ENCODE data around the gene TEX13B.
"Not testable (repeated sequence)": the region's sequence is repeated elsewhere in the genome, so short reads cannot be mapped to it uniquely, and the experiment has no call there.

The TEX13B gene, protein sequence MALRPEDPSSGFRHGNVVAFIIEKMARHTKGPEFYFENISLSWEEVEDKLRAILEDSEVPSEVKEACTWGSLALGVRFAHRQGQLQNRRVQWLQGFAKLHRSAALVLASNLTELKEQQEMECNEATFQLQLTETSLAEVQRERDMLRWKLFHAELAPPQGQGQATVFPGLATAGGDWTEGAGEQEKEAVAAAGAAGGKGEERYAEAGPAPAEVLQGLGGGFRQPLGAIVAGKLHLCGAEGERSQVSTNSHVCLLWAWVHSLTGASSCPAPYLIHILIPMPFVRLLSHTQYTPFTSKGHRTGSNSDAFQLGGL

DNA sequence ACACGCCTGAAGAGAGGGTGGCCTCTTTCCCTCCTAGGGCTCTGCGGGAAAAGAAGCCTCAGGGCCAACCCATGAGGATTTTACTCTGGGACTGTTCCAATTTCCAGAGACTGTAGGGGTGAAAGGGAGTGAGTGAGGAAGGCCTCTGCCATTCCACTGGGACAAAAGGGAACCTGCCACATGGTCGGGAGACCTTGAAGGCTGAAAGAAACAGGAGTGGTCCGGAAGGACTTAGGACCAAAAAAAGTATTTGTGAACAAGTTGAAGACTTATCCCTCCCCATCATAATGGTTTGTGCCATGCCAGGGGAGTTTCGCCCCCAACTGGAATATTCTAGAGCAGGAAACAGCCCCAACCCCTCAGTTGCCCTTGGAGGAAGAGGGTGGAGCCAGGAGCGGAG lies at the start of gene TEX13B:
TSS of gene TEX13B (minus strand) at position 15 of the 400 bp plus-strand sequence. CDS start 243 bp downstream, outside the sequence.
- no peak for DNase-seq (ENCODE audit: low read depth, low spot score)

DNA sequence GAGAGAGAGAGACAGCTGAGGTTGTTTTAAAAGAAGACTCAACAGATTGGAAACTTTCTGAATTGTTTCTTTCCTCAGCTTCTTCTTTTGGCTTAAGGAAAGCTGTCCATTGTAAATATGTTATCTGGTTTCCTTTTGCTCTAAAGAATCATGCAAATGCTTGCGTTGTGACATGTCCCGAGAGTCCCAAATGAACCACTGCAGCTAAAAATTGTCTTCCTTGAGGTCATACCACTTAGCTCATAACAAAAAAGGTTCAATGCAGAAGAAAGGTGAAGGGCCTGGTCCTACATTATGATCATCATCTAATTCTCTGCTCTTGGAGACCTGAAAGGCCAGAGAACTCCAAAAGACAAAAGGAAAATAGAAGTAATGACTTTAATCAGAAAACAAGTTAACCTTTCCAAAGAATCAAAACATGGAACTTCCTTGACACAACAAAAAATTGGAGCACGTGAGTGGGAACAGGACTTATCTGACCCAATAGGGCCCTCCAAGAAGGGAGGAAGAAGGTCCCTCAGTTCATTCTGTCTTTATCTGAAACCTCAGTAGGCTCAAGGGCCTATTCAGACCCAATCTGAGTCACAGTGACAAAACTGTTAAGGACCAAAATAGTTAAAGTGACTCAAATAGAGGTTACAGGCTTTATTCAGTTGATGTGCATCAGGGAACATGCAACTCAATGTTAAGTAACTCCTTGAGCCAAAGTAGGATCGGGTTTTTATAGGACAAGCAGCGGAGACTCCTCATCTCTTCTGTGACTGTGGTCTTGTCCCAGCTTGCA lies 48.0 kb upstream of the TEX13B start:
- DNase-seq (ENCODE audit: low read depth, low spot score): no peak

DNA sequence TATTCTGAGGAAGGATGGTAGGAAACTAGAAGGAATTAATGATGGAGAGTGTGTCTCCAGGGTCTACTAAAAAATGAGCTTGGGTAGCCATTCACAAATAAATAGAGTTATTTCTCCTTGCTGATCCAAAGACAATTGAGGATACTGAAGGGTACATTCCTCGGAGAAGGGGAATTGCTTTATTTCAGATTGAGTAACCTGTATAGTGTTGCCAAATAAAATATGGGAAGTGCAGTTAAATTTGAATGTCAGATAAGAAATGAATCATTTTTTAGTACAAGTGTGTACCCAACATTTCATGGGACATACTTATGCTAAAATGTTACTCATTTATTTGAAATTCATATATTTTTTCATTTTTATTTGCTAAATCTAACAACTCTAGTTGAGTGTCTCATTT lies 46.7 kb upstream of the TEX13B start:
- no peak for DNase-seq (ENCODE audit: low read depth, low spot score)

DNA sequence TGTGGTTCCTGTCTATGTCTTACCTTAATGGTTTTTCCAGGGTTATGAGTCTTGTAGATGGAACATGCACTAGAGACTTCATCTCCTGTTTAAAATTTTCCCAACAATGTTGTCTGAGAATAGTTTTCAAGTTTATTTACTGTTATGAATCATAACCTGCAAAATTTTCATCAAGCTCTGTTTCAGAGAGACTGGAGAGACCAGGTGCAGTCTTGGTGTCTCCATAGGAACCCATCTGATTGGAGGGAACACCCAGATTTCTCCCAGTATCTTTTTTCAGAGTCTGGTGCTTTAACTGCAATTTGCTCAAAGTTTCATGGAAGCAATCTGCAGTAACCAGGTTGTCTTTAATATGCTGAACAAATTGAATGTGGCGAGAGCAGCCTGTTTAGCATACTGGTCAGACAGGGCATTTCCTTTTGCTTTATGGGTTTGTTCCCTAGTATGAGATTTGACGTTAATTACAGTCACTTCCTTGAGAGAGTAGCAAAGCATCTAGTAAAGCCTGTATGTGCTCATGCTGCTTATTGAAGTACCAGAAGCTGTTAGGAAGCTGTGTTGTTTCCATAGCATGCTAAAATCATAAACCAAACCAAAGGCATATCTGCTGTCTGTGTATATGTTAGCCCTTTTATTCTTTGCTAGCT lies 43.9 kb upstream of the TEX13B start:
- DNase-seq (ENCODE audit: low read depth, low spot score): no peak

DNA sequence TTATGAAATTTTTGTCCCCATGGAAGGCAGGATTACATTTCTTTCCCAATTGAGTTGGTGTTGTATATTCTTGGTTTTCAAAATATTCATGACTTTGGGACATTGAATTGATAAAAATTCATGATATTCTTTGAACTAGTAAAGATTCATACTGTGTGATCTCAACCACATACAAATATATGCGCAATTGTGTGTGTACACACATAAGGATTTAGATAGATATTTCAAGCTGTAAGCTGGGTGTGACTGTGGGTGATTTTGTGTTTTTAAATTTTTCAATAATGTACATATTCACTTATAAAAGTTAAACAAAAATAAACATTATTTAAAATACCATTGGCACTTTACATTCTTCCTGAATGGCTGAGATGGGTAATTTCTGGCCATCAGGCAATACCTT lies 43.2 kb upstream of the TEX13B start:
- DNase-seq (ENCODE audit: low read depth, low spot score): no peak

DNA sequence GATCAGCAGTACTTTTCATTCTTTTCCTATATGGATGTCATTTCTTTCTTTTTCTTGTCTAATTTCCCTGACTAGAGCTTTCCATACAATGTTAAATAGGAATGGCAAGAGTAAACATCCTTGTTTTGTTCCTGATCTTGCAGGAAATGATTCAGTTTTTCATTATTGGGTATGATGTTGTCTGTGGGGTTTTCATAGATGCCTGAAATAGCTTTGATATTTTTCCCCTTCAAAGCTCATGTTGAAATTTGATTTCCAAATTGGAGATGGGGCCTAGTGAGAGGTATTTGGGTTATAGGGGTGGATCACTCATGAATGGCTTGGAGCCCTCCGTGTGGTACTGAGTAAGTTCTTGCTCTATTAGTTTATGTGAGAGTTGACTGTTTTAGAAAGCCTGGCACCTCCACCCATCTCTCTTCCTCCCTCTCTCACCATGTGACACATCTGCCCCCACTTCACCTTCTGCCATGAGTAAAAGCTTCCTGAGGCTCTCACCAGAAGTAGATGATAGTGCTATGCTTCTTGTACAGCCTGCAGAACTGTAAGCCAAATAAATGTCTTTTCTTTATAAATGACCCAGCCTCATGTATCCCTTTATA lies 40.4 kb upstream of the TEX13B start:
- no peak for DNase-seq (ENCODE audit: low read depth, low spot score)

DNA sequence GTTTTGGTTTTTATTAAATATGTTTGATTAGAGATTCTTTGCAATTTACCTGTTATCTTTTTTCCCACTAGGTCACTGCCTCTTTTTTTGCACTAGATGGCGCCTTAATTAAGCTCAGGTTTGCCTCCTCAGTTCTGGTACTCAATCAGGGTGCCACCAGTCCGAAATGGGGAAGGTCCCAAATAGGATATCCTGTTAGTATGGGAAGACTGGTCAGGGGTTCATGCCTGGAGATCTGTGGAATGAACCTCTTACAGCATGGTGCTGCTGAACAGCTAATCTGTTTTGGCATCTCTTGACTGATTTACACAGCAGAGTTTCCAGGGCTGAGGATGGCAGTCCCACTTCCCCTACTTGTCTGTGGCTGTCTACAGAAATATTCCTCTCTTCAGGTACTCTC lies 38.5 kb upstream of the TEX13B start:
- peak; percentile 20 for DNase-seq (ENCODE audit: low read depth, low spot score)

DNA sequence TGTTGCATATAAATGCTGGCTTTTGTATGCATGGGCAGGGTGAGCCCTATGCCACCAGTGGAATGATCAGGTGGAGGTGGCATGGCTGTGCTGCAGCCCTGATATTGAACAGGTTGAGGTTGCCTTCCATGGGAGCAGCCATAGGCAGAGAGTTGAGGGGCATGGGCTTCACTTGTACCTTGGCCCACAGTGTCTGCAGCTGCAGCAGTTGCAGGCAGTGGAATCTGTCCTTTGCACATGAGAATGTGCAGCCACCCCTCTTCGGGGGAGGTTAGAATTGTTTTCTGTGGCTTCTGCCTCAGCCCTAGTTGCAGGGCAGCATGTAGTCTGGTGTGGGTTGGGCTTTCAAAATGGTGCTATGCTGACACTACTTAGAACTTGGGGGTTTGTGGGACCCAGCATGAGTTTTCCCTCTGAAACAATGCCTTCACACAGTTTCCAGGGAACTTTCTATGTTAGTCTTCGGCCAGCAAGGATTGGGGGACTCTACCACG lies 37.3 kb upstream of the TEX13B start:
- no peak for DNase-seq (ENCODE audit: low read depth, low spot score)

DNA sequence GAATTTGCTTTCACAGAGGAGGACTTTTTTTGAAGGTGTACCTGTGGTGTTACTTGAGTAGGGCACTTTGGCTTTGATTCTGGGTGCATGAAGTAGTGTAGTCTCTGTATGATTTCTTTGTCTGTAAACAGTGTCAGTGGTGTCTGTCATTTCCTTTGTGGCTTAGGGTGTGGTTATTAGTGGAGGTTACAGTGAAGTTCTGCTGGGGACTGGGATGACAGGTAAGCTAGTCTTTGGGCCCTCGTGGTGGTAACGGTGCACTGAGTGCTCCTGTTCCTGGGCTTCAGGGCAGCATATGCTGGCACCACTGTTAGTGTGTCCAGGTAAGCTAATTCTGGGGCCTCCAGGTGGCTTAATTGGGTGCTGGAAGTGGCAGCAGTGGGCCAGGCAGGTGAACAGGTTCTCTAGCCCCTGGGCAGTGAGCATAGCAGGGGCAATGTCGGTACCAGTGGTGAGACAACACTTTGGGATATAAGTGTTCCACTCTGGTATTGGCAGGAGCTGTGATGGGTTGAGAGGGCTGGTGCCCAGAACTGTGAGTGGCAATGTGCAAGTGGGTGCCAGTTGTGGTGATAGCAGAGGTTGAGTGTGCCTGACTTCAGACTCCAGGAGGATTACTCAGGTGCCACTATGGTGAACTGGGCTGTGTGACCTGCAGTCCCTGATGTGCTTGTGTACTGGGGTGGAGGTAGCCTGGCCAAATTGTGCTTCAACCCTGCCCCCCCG lies 36.6 kb upstream of the TEX13B start:
- no peak for DNase-seq (ENCODE audit: low read depth, low spot score)

DNA sequence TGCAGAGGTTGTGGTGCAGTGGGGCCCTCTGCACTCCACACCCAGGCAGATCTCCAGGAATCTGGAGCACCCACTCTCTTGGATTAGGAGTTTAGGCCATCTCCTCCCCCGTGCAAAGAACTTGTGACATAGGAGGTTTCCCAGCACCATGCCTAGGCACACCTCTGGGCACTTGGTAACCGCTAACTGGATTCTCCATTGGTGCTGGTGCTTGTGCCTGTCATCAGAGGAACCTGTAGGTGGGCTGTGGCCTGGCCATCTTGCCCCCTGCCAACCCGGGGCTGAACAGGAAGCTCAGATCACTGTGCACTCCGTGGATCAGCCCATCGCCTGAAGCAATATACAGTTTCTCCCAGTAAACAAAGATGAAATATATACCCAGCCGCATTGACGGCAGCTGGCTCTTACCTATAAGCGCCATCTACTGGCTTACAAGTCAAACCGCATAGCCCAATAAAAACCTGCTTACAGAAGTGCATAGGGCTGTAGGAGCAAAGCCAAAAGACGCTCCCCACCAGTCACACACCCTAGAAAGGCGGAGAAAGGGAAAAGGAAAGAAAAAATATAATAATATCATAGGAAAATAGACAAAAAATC lies 19.1 kb upstream of the TEX13B start:
- DNase-seq (ENCODE audit: low read depth, low spot score): peak; percentile 14

DNA sequence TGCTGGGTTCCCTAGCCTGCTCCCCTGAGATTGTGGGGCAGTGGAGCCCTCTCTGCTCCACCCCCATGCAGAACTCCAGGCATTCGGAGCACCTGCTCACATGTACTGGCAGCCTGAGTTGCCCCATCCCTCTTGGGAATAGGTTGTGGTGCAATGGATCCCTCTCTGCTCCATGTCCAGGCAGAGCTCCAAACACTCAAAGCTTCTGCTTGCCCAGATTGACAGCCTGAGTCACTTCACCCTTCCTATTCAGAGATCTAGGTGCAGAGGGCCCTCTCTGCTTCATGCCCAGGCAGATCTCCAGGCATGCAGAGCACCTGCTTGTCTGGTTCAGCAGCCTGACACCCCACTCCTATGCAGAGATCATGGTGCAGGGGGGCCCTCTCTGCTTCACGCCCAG lies 18.6 kb upstream of the TEX13B start:
- DNase-seq (ENCODE audit: low read depth, low spot score): no peak

DNA sequence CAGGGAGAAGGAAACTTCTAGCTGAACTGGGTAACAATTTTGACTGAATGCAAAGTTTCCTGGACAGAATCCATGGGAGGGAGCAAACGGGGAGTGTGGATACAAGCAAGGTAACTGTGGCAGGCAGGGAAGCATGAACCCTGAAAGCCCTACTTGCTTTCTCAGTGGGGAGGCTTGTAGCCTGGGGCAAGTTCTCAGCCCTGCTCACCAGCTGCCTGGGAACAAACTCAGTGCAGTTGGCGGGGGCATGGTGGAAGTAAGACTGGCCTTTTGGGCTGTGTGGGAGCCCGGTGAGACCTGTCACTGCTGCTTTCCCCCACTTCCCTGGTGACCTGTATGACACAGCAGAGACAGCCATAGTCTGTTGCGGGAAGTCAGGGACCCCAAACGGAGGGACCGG lies 14.0 kb upstream of the TEX13B start:
- no peak for DNase-seq (ENCODE audit: low read depth, low spot score)

DNA sequence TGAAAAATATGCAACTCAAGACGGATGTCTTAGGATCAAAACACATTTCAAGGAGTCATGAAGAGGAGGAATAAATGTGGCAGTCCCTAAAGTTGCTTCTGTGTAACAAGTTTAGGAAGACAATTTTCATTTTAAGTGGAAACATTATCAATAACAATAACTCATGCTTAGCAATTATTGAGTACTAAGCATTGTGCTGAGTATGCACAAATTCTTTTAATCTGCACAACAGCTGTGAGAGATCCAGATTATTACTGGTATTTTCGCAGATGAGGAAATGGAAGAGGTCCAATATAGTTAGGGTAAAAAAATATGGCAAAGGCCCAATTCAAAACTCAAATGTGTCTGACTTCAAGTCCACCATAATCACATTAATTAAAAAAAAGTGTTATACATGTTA lies 2.9 kb upstream of the TEX13B start:
- no peak for DNase-seq (ENCODE audit: low read depth, low spot score)

DNA sequence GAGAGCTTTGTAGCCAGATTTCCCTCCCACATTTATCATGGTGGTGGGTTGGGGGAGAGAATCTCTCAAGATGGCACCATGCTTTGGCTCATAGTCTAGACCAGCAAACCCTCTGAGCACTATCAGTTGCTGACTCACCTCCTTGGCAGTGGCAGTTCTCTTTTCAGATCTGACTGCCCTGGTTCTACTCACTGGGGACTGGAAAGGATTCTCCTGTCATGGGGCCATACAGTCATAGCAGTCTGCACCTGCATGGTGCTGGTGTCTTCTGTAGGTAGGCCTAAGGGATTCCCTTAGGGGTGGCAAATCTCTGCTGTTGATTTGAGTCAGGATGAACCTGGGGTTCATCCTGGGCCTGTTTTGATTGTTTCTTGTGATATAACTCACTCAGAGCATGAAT lies 2.6 kb downstream of the TEX13B start:
- DNase-seq (ENCODE audit: low read depth, low spot score): no peak

DNA sequence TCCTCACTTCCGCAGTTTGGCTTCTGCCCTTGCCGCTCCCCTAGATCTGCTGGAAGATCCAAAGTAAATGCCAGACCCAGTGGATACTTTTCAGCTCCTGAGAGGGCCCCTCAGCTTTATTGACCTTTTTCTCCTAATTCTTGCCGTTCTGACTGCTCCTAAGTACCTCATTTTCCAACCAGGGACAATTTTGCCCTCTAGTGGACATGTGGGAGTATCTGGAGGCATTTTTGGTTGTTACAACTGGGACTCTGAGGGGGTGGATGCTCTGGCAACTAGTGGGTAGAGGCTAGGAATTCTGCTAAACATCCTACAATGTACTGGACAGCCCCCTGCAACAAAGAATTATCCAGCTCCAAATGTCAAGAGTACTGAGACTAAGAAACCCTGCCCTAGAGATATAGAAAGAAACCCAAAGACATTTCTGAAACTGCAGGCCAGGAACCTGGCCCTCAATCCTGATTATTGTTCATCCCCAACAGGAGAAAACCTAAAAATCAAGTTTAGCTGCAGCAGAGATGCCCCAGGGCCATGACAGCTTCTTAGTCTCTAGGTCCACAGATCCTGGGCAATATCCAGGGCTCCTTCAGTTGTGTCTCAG lies 3.4 kb downstream of the TEX13B start:
- DNase-seq (ENCODE audit: low read depth, low spot score): peak; percentile 32

DNA sequence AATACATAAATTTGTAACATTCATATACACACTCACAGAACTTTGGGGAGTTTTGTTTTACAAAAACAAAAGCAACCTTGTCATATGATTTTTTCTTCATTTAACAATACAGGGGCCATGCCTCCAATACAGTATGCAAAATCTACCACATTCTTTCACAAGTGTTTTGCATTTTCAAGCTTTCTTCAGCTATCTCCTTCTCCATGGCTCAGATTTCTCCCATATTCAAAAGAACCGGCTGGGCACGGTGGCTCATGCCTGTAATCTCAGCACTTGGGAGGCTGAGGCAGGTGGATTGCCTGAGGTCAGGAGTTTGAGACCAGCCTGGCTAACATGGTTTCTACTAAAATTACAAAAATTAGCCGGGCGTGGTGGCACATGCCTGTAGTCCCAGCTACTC lies 4.1 kb downstream of the TEX13B start:
- no peak for DNase-seq (ENCODE audit: low read depth, low spot score)

DNA sequence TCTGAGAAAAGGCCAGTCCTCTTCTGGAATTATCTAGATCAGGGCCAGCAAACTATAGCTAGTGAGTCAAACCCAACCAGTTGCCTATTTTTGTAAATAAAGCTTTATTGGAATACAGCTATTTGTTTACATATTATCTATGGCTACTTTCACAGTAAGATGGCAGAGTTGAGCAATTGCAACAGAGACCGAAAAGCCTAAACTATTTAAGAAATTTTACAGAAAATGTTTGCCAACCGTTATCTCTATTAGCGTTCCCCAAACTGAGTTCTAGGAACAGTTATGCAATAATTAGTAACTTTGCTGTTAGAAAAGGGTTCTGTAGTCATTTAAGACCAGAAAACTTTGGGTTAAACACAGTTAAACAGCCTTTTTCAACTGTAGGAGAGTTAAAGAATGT lies 10.5 kb downstream of the TEX13B start:
- DNase-seq (ENCODE audit: low read depth, low spot score): no peak

DNA sequence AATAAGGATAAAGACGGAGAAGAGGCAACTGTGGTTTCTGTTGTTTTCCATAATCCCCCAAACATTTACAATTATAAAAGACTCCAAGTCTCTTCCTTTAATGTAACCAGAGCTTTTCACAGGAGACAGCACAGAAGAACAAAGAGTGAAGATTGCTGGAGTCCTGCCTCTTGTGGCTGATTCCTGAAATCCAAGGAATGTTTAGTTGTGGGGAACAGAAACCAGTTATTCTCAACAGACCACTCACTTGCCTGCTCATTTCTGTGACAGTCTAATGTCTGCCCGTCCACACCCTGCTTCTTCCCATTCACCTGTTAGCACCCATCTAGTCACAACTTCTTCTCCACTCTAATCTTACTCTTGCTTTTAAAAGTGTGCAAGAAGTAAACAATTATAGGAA lies 12.1 kb downstream of the TEX13B start:
- peak; percentile 15 for DNase-seq (ENCODE audit: low read depth, low spot score)

DNA sequence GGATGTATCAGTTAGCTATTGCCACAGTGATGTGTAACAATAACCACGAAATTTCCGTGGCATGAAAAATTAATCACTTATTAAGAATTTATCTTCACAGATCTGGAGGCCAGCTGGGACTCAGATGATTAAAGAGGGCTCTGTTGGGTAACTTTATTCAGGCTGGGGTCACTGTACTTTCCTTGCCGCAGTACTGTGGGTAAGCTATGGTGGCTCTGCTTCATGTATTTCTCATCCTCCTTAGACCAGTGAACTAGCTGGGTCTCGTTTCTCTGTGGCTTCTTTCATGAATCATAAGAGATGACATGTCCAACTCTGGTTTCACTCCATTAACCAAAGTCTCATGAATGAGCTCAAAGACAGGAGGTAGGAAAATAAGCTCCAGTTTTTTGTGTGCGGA lies 13.5 kb downstream of the TEX13B start:
- DNase-seq (ENCODE audit: low read depth, low spot score): no peak

DNA sequence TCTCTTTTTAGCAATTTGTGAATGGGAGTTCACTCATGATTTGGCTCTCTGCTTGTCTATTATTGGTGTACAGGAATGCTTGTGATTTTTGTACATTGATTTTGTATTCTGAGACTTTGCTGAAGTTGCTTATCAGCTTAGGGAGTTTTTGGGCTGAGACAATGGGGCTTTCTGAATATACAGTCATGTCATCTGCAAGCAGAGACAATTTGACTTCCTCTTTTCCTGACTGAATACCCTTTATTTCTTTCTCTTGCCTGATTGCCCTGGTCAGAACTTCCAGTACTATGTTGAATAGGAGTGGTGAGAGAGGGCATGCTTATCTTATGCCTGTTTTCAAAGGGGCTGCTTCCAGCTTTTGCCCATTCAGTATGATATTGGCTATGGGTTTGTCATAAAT lies 26.8 kb downstream of the TEX13B start:
- not testable (repeated sequence) for DNase-seq (ENCODE audit: low read depth, low spot score)

DNA sequence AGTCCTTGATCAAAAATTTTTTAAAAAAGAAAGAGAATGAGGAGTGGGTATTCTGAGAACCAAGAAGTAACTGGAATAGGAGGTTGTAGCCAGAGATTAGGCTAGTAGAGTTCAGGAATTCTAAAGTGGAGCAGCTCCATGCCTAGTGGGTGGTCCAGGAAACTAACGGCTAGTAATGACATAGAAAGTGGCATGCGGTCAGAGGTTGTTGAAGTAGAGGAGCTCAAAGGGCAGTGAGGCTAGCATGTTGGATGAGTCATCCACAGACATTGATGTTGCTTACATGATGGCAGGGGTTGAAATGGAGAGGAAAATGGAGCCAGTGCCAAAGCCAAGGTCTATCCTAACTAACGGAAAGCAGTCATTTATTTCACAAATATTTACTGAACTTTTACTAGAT lies 42.1 kb downstream of the TEX13B start:
- DNase-seq (ENCODE audit: low read depth, low spot score): no peak
